IMR-90 (cell line): Measurements from ENCODE around the gene ANKRD13D. TPM values are rescaled to one million over a fixed set of nuclear protein-coding genes. Genes with fewer than 3 reads are reported as not detected.

Experiments
- ATAC-seq: fragments of 200-7000 bp; cut with Tn5 transposase; 2 replicates; pipeline ENCODE4 v1.9.1; 2020; ENCODE audit warnings: low read depth, mild to moderate bottlenecking, moderate library complexity
- BruUV-seq: library from RNA; stranded (reverse); fragments of 400-500 nt; replicated peaks from 2 replicates; lab custom pipeline; 2021; lab: Mats Ljungman, UMichigan
- CTCF ChIA-PET: fragments of 300-600 bp; formaldehyde crosslinking; extraction: SDS; loops from one replicate; lab custom pipeline; 2021; ENCODE audit warnings: antibody characterized with exemption; lab: Yijun Ruan, JAX
- POLR2A ChIA-PET: fragments of 300-600 bp; sonication (Branson Sonifier 250); formaldehyde crosslinking; loops from one replicate; lab custom pipeline; 2022; ENCODE audit warnings: antibody characterized with exemption; ENCODE audit not compliant: unreplicated experiment; lab: Charles Lee
- DNase-seq: peaks from one replicate; pipeline ENCODE4 v3.0.0; 2013
- H2AFZ ChIP-seq: replicated peaks from 2 replicates; pipeline ENCODE3; 2013; ENCODE audit warnings: low read length, mild to moderate bottlenecking; ENCODE audit not compliant: poor library complexity
- H2AK5ac ChIP-seq: 2 replicates; pipeline ENCODE4 v1.6.1; 2013; ENCODE audit warnings: low read depth, low read length, inconsistent platforms
- H2AK9ac ChIP-seq: replicated peaks from 2 replicates; pipeline ENCODE3; 2013; ENCODE audit warnings: mild to moderate bottlenecking, low read depth, low read length, moderate library complexity; ENCODE audit not compliant: poor library complexity
- H2BK120ac ChIP-seq: 2 replicates; pipeline ENCODE4 v1.6.1; 2013; ENCODE audit warnings: low read depth, low read length, inconsistent platforms
- H2BK15ac ChIP-seq: 3 replicates; pipeline ENCODE4 v1.6.1; 2013; ENCODE audit warnings: low read depth, low read length, inconsistent platforms
- H2BK20ac ChIP-seq: 2 replicates; pipeline ENCODE4 v1.6.1; 2013; ENCODE audit warnings: low read depth, mild to moderate bottlenecking, inconsistent platforms, low read length, moderate library complexity
- H2BK5ac ChIP-seq: 2 replicates; pipeline ENCODE4 v1.6.1; 2013; ENCODE audit warnings: mild to moderate bottlenecking, low read depth, low read length, inconsistent platforms; ENCODE audit not compliant: poor library complexity, severe bottlenecking
- H3K14ac ChIP-seq: replicated peaks from 2 replicates; pipeline ENCODE4 v1.6.1; 2013; ENCODE audit warnings: low read depth, low read length, inconsistent platforms
- H3K18ac ChIP-seq: 2 replicates; pipeline ENCODE4 v1.6.1; 2013; ENCODE audit warnings: low read depth, low read length, control low read depth
- H3K23ac ChIP-seq: 2 replicates; pipeline ENCODE4 v1.6.1; 2013; ENCODE audit warnings: low read depth, low read length, inconsistent platforms
- H3K27ac ChIP-seq: 2 replicates; pipeline ENCODE4 v1.5.1; 2013; ENCODE audit warnings: mild to moderate bottlenecking, control low read depth, low read length; ENCODE audit not compliant: insufficient read depth
- H3K27me3 ChIP-seq: 2 replicates; pipeline ENCODE4 v1.6.1; 2013; ENCODE audit warnings: low read length; ENCODE audit not compliant: control insufficient read depth, insufficient read depth
- H3K36me3 ChIP-seq: 2 replicates; pipeline ENCODE4 v1.6.1; 2013; ENCODE audit warnings: low read length, mixed read lengths; ENCODE audit not compliant: control insufficient read depth, insufficient read depth
- H3K4ac ChIP-seq: 2 replicates; pipeline ENCODE4 v1.6.1; 2013; ENCODE audit warnings: low read depth, low read length, inconsistent platforms
- H3K4me1 ChIP-seq: 2 replicates; pipeline ENCODE4 v1.6.1; 2013; ENCODE audit warnings: low read length, mixed read lengths; ENCODE audit not compliant: control insufficient read depth, insufficient read depth
- H3K4me2 ChIP-seq: 2 replicates; pipeline ENCODE4 v1.6.1; 2013; ENCODE audit warnings: low read depth, mild to moderate bottlenecking, control low read depth, low read length, moderate library complexity
- H3K4me3 ChIP-seq: 2 replicates; pipeline ENCODE4 v1.5.1; 2013; ENCODE audit warnings: low read depth, mild to moderate bottlenecking, control low read depth, low read length, moderate library complexity; ENCODE audit not compliant: insufficient read depth
- H3K56ac ChIP-seq: 2 replicates; pipeline ENCODE4 v1.6.1; 2013; ENCODE audit warnings: low read length, inconsistent platforms; ENCODE audit not compliant: insufficient read depth; ENCODE audit errors: extremely low read depth
- H3K79me1 ChIP-seq, 2 experiments: 2 replicates each; pipeline ENCODE4 v1.6.1; 2013; ENCODE audit warnings: low read length in 2 of 2, inconsistent platforms in 1 of 2, low read depth in 1 of 2
- H3K9ac ChIP-seq: 2 replicates; pipeline ENCODE4 v1.6.1; 2013; ENCODE audit warnings: low read depth, low read length, control low read depth
- H3K9me1 ChIP-seq: 2 replicates; pipeline ENCODE4 v1.6.1; 2013; ENCODE audit warnings: low read length, inconsistent platforms; ENCODE audit not compliant: insufficient read depth
- H3K9me3 ChIP-seq: 2 replicates; pipeline ENCODE4 v1.6.1; 2013; ENCODE audit warnings: low read length; ENCODE audit not compliant: control insufficient read depth, insufficient read depth
- H4K20me1 ChIP-seq: 2 replicates; pipeline ENCODE4 v1.6.1; 2013; ENCODE audit warnings: low read length, inconsistent platforms; ENCODE audit not compliant: insufficient read depth
- H4K5ac ChIP-seq: 2 replicates; pipeline ENCODE4 v1.6.1; 2013; ENCODE audit warnings: mild to moderate bottlenecking, low read depth, low read length, control low read depth
- H4K8ac ChIP-seq, 2 experiments: 2 replicates each; pipeline ENCODE4 v1.6.1; 2013; ENCODE audit warnings: low read depth in 2 of 2, low read length in 2 of 2, control low read depth in 1 of 2, inconsistent platforms in 1 of 2
- H4K91ac ChIP-seq: 2 replicates; pipeline ENCODE4 v1.6.1; 2013; ENCODE audit warnings: low read depth, low read length, inconsistent platforms; ENCODE audit not compliant: insufficient read depth
- CHD1 ChIP-seq: IDR thresholded peaks from 2 replicates; pipeline ENCODE4 v1.6.1; 2012; ENCODE audit warnings: low read depth, low read length, improper control_type of control experiment
- MXI1 ChIP-seq: IDR thresholded peaks from 2 replicates; pipeline ENCODE4 v1.6.1; 2012; ENCODE audit warnings: low read depth, mild to moderate bottlenecking, low read length, moderate library complexity, borderline replicate concordance
- NFE2L2 ChIP-seq: fragments of 150-350 bp; IDR thresholded peaks from 2 replicates; pipeline ENCODE4 v1.6.1; 2016; ENCODE audit warnings: low read depth, mild to moderate bottlenecking, low read length
- RCOR1 ChIP-seq: IDR thresholded peaks from 2 replicates; pipeline ENCODE4 v1.6.1; 2012; ENCODE audit warnings: mild to moderate bottlenecking, low read length, improper control_type of control experiment; ENCODE audit not compliant: insufficient replicate concordance
- RFX5 ChIP-seq: IDR thresholded peaks from 2 replicates; pipeline ENCODE4 v1.8.0; 2012; ENCODE audit warnings: low read depth, mild to moderate bottlenecking, low read length, moderate library complexity
- SMC3 ChIP-seq: fragments of 150-350 bp; IDR thresholded peaks from 2 replicates; pipeline ENCODE4 v1.6.1; 2016; ENCODE audit warnings: low read depth, mild to moderate bottlenecking, antibody characterized with exemption, low read length, moderate library complexity
- USF2 ChIP-seq: fragments of 150-350 bp; IDR thresholded peaks from 2 replicates; pipeline ENCODE4 v1.6.1; 2017; ENCODE audit warnings: mild to moderate bottlenecking, antibody characterized with exemption, low read length, low read depth
- WGBS, 2 experiments: methylation state at CpG; one replicate each; pipeline versions ENCODE4 v1.1.5 to v1.1.7; 2013; ENCODE audit warnings: missing lambda C conversion rate in 2 of 2; ENCODE audit not compliant: insufficient read length in 1 of 2; ENCODE audit errors: extremely low coverage in 2 of 2; 5-methylcytosine and 5-hydroxymethylcytosine counted together
- dilution Hi-C: fragments of 300-500 bp; cut with HindIII; formaldehyde crosslinking; loops from one replicate; pipeline ENCODE4 v1.14.3; 2018; ENCODE audit warnings: low sequenced_read_pairs; ENCODE audit not compliant: unreplicated experiment
- in situ Hi-C: fragments of 300-500 bp; cut with MboI; formaldehyde crosslinking; loops from 3 replicates; pipeline ENCODE4 v1.14.3; 2019; ENCODE audit warnings: low sequenced_read_pairs, inconsistent platforms, mixed read lengths
- intact Hi-C: fragments of 100-400 bp; cut with micrococcal nuclease; formaldehyde crosslinking; loops from 2 replicates; pipeline ENCODE4 v1.10.0; 2022
- polyA plus RNA-seq, 3 experiments: library from polyadenylated mRNA; depleted of rRNA; stranded (reverse); fragments of >200 nt; gene quantifications; 2 replicates each; pipeline ENCODE4 v1.2.3, GENCODE V29; 2012; ENCODE audit warnings: low replicate concordance in 1 of 3
- total RNA-seq: library from RNA; depleted of rRNA; stranded (reverse); fragments of >200 nt; gene quantifications from 2 replicates; pipeline ENCODE4 v1.2.3, GENCODE V29; 2012

ANKRD13D gene
- total and polyA plus RNA-seq, 2 of the 4 experiments (the other 2 are of a cell fraction) = 7.3 to 38.4 TPM

- TF ChIP-seq SMC3 = no peak
Observed at GRCh38 chr11:67253872-67254624, 35.1 kb upstream of the ANKRD13D start (continued).

GRCh38 chr11:67254798-67255197, 34.3 kb upstream of the ANKRD13D start:
- H3K4ac ChIP-seq = no peak overlapping the region
- H3K36me3 ChIP-seq = peaks cover 65% of the 10 kb centered on the region
- no peak overlapping the region for H4K5ac ChIP-seq
- no peak overlapping the region for H2BK15ac ChIP-seq
- H2AK9ac ChIP-seq = no peak overlapping the region
- H2BK120ac ChIP-seq = no peak overlapping the region
- no peaks in the 10 kb centered on the region for H3K27me3 ChIP-seq
- H4K20me1 ChIP-seq = no peaks in the 10 kb centered on the region; the same call in 1 of the 2 replicates
- no peak overlapping the region for H2AK5ac ChIP-seq
- H3K9me3 ChIP-seq = no peaks in the 10 kb centered on the region
- peaks cover 26 to 36% of the 10 kb centered on the region in 2 experiments for H3K79me1 ChIP-seq
- H3K9ac ChIP-seq = no peak overlapping the region
- no peak for TF ChIP-seq RFX5
- TF ChIP-seq RCOR1 = no peak
- no peak for TF ChIP-seq MXI1
- no peak for TF ChIP-seq USF2
- TF ChIP-seq NFE2L2 = no peak
- no peak for TF ChIP-seq CHD1
- no peak for TF ChIP-seq SMC3
- H2AFZ ChIP-seq = no peak overlapping the region
- no peak overlapping the region for H4K8ac ChIP-seq
- H3K18ac ChIP-seq = no peak overlapping the region
- no peak overlapping the region for H2BK5ac ChIP-seq
- in situ Hi-C loops (no loop called here), dilution Hi-C loops (no loop called here), intact Hi-C loops (no loop called here)
- BruUV-seq = no TSS peak
- no peak overlapping the region for H2BK20ac ChIP-seq
- H3K4me3 ChIP-seq = no peak overlapping the region
- ChIA-PET POLR2A (no interaction called here), CTCF (no interaction called here)
- no peak for ATAC-seq
- H3K27ac ChIP-seq = no peak overlapping the region
- no peak overlapping the region for H4K91ac ChIP-seq
- DNase-seq = no peak
- H3K4me2 ChIP-seq = no peak overlapping the region
- H3K23ac ChIP-seq = no peak overlapping the region
- H3K9me1 ChIP-seq = no peaks in the 10 kb centered on the region
- H3K14ac ChIP-seq = no peak overlapping the region
- no peak overlapping the region for H3K56ac ChIP-seq
- H3K4me1 ChIP-seq = no peaks in the 10 kb centered on the region
- 91% methylated on average over 1 of the region's 15 CpGs; no CpG with 5 or more reads in 1 of the 2 experiments for WGBS, 2 experiments
